Right atrium auricular region (tissue), 2 donors: ENCODE data around the gene FOXA3. TPM values are rescaled to one million over a fixed set of nuclear protein-coding genes. Genes with fewer than 3 reads are reported as not detected.

Experiments used
- DNase-seq: peaks from one replicate; pipeline ENCODE4 v3.0.0-alpha.2; 2019; ENCODE audit warnings: low spot score
- H3K27ac ChIP-seq, 2 donors: fragments of 200-600 bp; sonication (generic); 1 replicate in 1 of 2; 2 replicates in 1 of 2; pipeline ENCODE4 v1.5.1; 2016 to 2019
- H3K27me3 ChIP-seq, 2 donors: fragments of 200-600 bp; sonication (generic); one replicate each; pipeline versions ENCODE4 v1.5.1 to v1.6.0; 2017 to 2019
- H3K36me3 ChIP-seq: fragments of 200-600 bp; sonication (generic); one replicate; pipeline ENCODE4 v1.5.1; 2016
- H3K4me1 ChIP-seq, 2 donors: fragments of 200-600 bp; sonication (generic); one replicate each; pipeline versions ENCODE4 v1.5.1 to v1.6.0; 2017 to 2019
- H3K4me3 ChIP-seq, 2 donors: fragments of 200-600 bp; sonication (generic); 1 replicate in 1 of 2; 2 replicates in 1 of 2; pipeline ENCODE4 v1.5.1; 2017 to 2019; ENCODE audit warnings: mild to moderate bottlenecking in 1 of 2, moderate library complexity in 1 of 2
- H3K9me3 ChIP-seq, 2 donors: fragments of 200-600 bp; sonication (generic); one replicate each; pipeline ENCODE4 v1.5.1; 2019
- total RNA-seq, 2 donors: library from RNA; depleted of rRNA; stranded (reverse); fragments of >200 nt; gene quantifications; one replicate each; pipeline ENCODE4 v1.1.0, GENCODE V29; 2016
- TF ChIP-seq, protein P1 (sequence below), 2 donors: fragments of 200-600 bp; sonication (generic); IDR thresholded peaks; one replicate each; pipeline ENCODE4 v1.5.1; 2019; ENCODE audit warnings: antibody characterized with exemption in 2 of 2

The FOXA3 gene
- total RNA-seq, 2 donors from 2014 or later: not detected

DNA sequence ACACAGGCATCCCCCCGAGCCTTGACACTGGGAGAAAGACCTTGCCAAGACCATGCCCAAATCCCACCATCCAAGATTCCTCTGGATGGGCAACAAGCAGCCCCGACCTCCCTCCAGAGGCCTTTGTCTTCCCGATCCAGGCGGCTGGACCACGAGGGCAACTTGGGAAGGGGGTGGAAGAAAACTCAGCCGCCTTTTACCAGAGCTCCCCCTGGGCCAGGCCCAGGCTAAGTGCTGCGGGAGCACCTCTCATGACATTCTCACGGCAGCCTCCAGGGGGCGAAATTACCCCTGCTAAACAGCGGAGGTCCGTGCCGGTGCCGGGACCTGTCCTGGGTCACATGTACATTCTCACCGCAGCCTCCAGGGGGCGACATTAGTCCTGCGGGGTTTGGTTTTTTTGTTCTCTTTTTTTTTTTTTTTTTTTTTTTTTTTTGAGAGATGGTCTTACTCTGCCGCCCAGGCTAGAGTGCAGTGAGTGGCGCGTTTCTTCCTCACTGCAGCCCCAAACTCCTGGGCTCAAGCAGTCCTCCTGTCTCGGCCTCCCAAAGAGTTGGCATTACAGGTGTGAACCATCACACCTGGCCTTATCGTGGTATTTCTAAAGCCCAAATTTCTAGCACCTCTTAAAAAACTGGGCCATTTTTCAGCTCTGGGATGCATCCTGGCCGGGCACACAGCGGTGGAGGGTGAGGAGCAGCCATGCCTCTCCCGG, 47.0 kb upstream of the FOXA3 start:
- Histone ChIP-seq H3K4me3 (no peak overlapping the region), H3K4me1 (peaks cover 0 to 26% of the 10 kb centered on the region in 2 donors), H3K27ac (peak overlapping the region in 1 of 2 donors; percentile 8), H3K9me3 (no peaks in the 10 kb centered on the region), H3K36me3 (peaks cover 22% of the 10 kb centered on the region), H3K27me3 (no peaks in the 10 kb centered on the region)
- DNase-seq: peak; percentile 94
- TF ChIP-seq, protein P1, sequence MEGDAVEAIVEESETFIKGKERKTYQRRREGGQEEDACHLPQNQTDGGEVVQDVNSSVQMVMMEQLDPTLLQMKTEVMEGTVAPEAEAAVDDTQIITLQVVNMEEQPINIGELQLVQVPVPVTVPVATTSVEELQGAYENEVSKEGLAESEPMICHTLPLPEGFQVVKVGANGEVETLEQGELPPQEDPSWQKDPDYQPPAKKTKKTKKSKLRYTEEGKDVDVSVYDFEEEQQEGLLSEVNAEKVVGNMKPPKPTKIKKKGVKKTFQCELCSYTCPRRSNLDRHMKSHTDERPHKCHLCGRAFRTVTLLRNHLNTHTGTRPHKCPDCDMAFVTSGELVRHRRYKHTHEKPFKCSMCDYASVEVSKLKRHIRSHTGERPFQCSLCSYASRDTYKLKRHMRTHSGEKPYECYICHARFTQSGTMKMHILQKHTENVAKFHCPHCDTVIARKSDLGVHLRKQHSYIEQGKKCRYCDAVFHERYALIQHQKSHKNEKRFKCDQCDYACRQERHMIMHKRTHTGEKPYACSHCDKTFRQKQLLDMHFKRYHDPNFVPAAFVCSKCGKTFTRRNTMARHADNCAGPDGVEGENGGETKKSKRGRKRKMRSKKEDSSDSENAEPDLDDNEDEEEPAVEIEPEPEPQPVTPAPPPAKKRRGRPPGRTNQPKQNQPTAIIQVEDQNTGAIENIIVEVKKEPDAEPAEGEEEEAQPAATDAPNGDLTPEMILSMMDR (IDR thresholded peaks at IDR 0.05): peak; percentile 94 to 99

DNA sequence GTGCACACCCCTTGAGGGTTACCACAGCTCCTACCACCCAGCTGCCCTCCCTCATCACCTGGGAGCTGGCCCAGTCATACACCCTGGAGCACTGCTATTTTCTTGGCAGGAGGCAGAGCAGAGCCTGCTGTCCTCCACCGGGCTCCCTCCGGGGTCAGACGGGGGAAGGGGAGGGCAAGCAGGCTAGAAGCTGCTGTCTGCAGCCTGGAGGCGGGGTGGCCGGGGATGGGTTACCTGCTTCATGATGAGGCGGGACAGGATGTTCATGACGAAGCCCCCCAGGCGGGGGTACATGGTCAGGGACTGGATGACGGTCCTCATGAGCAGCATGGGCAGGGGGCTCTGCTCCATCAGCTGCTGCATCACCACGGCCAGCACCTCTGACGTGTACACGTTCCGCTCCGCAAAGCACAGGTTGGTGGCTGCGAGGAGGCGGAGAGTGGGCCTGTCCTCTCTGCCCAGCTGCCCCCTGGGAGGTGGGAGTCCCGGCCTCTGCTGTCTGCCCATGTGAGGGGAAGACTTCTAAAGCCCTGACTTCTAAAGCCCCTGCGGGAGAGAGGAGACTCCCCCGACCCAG, 46.3 kb upstream of the FOXA3 start:
- Histone ChIP-seq H3K4me1 (peaks cover 0 to 26% of the 10 kb centered on the region in 2 donors), H3K27ac (no peak overlapping the region), H3K4me3 (no peak overlapping the region), H3K27me3 (no peaks in the 10 kb centered on the region), H3K9me3 (no peaks in the 10 kb centered on the region), H3K36me3 (peaks cover 27% of the 10 kb centered on the region)
- no peak for DNase-seq
- TF ChIP-seq, protein P1 (IDR thresholded peaks at IDR 0.05): no peak

DNA sequence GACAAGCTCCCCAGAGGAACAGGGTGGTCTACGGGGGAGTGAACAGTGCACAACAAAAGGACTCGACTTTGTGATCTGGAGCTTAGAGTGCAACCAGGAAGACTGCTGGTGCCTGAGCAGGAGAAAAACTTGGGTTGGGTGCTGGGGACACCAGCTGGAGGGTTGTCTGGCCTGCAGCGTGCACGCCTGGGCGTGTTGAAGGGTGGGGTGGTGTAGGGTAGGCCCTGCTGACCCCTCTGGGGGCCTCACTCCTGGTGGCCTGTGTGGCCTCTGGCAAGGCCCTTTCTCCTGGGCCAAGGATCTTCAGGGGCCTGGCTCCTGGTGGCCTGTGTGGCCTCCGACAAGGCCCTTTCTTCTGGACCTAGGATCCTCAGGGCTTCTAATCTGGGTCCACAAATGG, 44.4 kb upstream of the FOXA3 start:
- Histone ChIP-seq H3K9me3 (no peaks in the 10 kb centered on the region), H3K4me3 (no peak overlapping the region), H3K36me3 (peaks cover 45% of the 10 kb centered on the region), H3K27ac (no peak overlapping the region), H3K4me1 (peaks cover 0 to 23% of the 10 kb centered on the region in 2 donors), H3K27me3 (no peaks in the 10 kb centered on the region)
- TF ChIP-seq, protein P1 (IDR thresholded peaks at IDR 0.05): no peak
- no peak for DNase-seq

- H3K4me1 ChIP-seq: peaks cover 0 to 15% of the 10 kb centered on the region in 2 donors
- H3K27ac ChIP-seq: no peak overlapping the region
- no peaks in the 10 kb centered on the region for H3K9me3 ChIP-seq
- H3K36me3 ChIP-seq: peaks cover 53% of the 10 kb centered on the region
- no peak overlapping the region for H3K4me3 ChIP-seq
- no peak for DNase-seq
- H3K27me3 ChIP-seq: no peaks in the 10 kb centered on the region
- TF ChIP-seq, protein P1 (IDR thresholded peaks at IDR 0.05): no peak
Measured at GRCh38 chr19:45820413-45821102, 43.6 kb upstream of the FOXA3 start.

DNA sequence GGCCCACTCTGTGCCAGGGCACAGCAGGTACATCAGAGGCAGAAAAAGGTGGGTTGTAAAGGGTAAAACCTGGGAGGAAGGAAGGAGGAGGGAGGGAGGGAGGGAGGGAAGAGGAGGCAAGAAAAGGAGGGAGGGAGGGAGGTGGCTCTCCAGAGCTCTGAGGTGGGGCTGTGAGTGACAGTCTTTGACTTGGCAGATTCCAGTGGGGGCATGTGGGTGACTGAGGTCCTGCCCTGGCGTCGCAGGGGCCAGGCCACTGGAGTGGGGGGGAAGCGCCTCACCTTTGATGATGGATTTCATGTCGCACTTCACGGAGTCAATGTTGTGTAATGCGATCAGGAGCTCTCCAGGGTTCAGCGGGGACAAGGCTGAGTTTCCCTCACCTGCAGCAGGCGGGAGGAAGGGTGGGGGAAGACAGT, 43.0 kb upstream of the FOXA3 start:
- no peak overlapping the region for H3K27ac ChIP-seq
- no peak overlapping the region for H3K4me3 ChIP-seq
- peaks cover 0 to 9% of the 10 kb centered on the region in 2 donors for H3K4me1 ChIP-seq
- TF ChIP-seq, protein P1 (IDR thresholded peaks at IDR 0.05): no peak
- no peak for DNase-seq
- no peaks in the 10 kb centered on the region for H3K27me3 ChIP-seq
- H3K36me3 ChIP-seq: peaks cover 59% of the 10 kb centered on the region
- H3K9me3 ChIP-seq: no peaks in the 10 kb centered on the region
